HepG2 (cell line): ENCODE measurements around the gene TMEM237. TPM values are rescaled to one million over a fixed set of nuclear protein-coding genes. Genes with fewer than 3 reads are reported as not detected.

Source experiments
- AGO2 ChIP-seq: fragments of 200-400 bp; formaldehyde crosslinking; optimal IDR thresholded peaks from 2 replicates; pipeline ENCODE3; 2017; ENCODE audit warnings: mild to moderate bottlenecking, low read depth, low read length, moderate library complexity
- ARNT2 ChIP-seq: sonication (generic); formaldehyde crosslinking; IDR thresholded peaks from 2 replicates; pipeline ENCODE4 v1.8.0; 2022; ENCODE audit warnings: mild to moderate bottlenecking, low read depth, missing genetic modification reagents, moderate library complexity
- ATF6 ChIP-seq: sonication (generic); formaldehyde crosslinking; conservative IDR thresholded peaks from 2 replicates; pipeline ENCODE4 v1.4.0; 2020; ENCODE audit warnings: missing genetic modification reagents
- CBX1 ChIP-seq: IDR thresholded peaks from one replicate; pipeline ENCODE4 v1.6.1; 2016; ENCODE audit warnings: antibody characterized with exemption, low read depth
- KIAA2018 ChIP-seq: sonication (generic); formaldehyde crosslinking; IDR thresholded peaks from 2 replicates; pipeline ENCODE4 v1.5.0; 2020; ENCODE audit warnings: mild to moderate bottlenecking, missing genetic modification reagents, borderline replicate concordance
- MAFF ChIP-seq: IDR thresholded peaks from 2 replicates; pipeline ENCODE4 v1.6.1; 2011; ENCODE audit warnings: low read depth, low read length, improper control_type of control experiment
- MLXIP ChIP-seq: sonication (generic); formaldehyde crosslinking; IDR thresholded peaks from 2 replicates; pipeline ENCODE4 v1.9.0; 2021; ENCODE audit warnings: missing genetic modification reagents, borderline replicate concordance
- MTA3 ChIP-seq: sonication (generic); formaldehyde crosslinking; IDR thresholded peaks from 2 replicates; pipeline ENCODE4 v1.4.0; 2020; ENCODE audit warnings: missing genetic modification reagents
- POLR2G ChIP-seq: fragments of 200-400 bp; formaldehyde crosslinking; IDR thresholded peaks from 2 replicates; pipeline ENCODE4 v1.6.1; 2018; ENCODE audit warnings: mild to moderate bottlenecking, low read depth, low read length, moderate library complexity
- RFX5 ChIP-seq: IDR thresholded peaks from 2 replicates; pipeline ENCODE4 v1.6.1; 2011; ENCODE audit warnings: low read depth, low read length, improper control_type of control experiment
- SIX4 ChIP-seq: sonication (generic); formaldehyde crosslinking; IDR thresholded peaks from 2 replicates; pipeline ENCODE4 v1.4.0; 2020; ENCODE audit warnings: missing genetic modification reagents
- SOX6 ChIP-seq, 2 experiments: fragments of 450-650 bp in 1 of 2; sonication (generic) in 1 of 2; formaldehyde crosslinking in 1 of 2; IDR thresholded peaks; 2 replicates each; pipeline versions ENCODE4 v1.4.0 to v1.6.1; 2017 to 2020; ENCODE audit warnings: antibody characterized with exemption in 1 of 2, mild to moderate bottlenecking in 1 of 2, missing genetic modification reagents in 1 of 2
- SP1 ChIP-seq, 2 experiments: fragments of 450-650 bp in 1 of 2; sonication (generic) in 1 of 2; formaldehyde crosslinking in 1 of 2; IDR thresholded peaks; 2 replicates each; pipeline versions ENCODE4 v1.4.0 to v1.6.1; 2016 to 2020; ENCODE audit warnings: missing genetic modification reagents in 1 of 2
- TEF ChIP-seq: sonication (generic); formaldehyde crosslinking; IDR thresholded peaks from 2 replicates; pipeline ENCODE4 v1.5.0; 2020; ENCODE audit warnings: missing genetic modification reagents
- ZNF317 ChIP-seq: sonication (generic); formaldehyde crosslinking; IDR thresholded peaks from 2 replicates; pipeline ENCODE4 v1.5.0; 2020; ENCODE audit warnings: mild to moderate bottlenecking, missing genetic modification reagents
- polyA plus RNA-seq, 8 experiments: library from polyadenylated mRNA; depleted of rRNA in 3 of 8; stranded (reverse) in 7 of 8; unstranded in 1 of 8; fragments of >200 nt; fragmentation: Illumina TruSeq in 4 of 8; extraction: Trizol in 4 of 8; gene quantifications; 2 replicates each; pipeline versions ENCODE4 v1.2.1 to v1.2.3, GENCODE V29; 2011 to 2016; ENCODE audit warnings: low read depth in 4 of 8, missing spikeins in 1 of 8, mixed read lengths in 1 of 8; ENCODE audit not compliant: insufficient read depth in 1 of 8
- total RNA-seq, 5 experiments: library from RNA; depleted of rRNA; stranded (reverse); fragments of >200 nt; fragmentation: Illumina TruSeq; extraction: Trizol; gene quantifications; 2 replicates each; pipeline ENCODE4 v1.2.3, GENCODE V29; 2016; ENCODE audit warnings: low read depth in 1 of 5

TMEM237 gene
- total and polyA plus RNA-seq, 2 of the 13 experiments (the other 11 are each of a cell fraction or from before 2014, with no cell fraction given): 21.8 to 36.1 TPM

- TF ChIP-seq KIAA2018 (CRISPR knock-in tag) (0 out of 2 replicates have a peak, but pooled peaks have one; percentile 26), ZNF317 (CRISPR knock-in tag) (peak; percentile 78), SOX6 (IDR thresholded peaks at IDR 0.05) (no peak), SOX6 (CRISPR knock-in tag; IDR thresholded peaks at IDR 0.05) (peak; percentile 15), MAFF (no peak), AGO2 (peak; percentile 86), POLR2G (peak; percentile 93), TEF (CRISPR knock-in tag) (no peak), ARNT2 (CRISPR knock-in tag) (peak; percentile 76), ATF6 (CRISPR knock-in tag) (no peak), MTA3 (CRISPR knock-in tag) (0 out of 2 replicates have a peak, but pooled peaks have one; percentile 37), MLXIP (CRISPR knock-in tag) (no peak), SP1 (IDR thresholded peaks at IDR 0.05) (no peak), SP1 (CRISPR knock-in tag; IDR thresholded peaks at IDR 0.05) (peak; percentile 63), SIX4 (CRISPR knock-in tag) (0 out of 2 replicates have a peak, but pooled peaks have one; percentile 9), RFX5 (no peak), CBX1 (peak; percentile 89)
These were observed 606 bp downstream of the TMEM237 start (continued) for GRCh38 chr2:201642579-201643215.
